H9 (cell line): ENCODE results near the gene SET. TPM values are rescaled to one million over a fixed set of nuclear protein-coding genes. Genes with fewer than 3 reads are reported as not detected.

Experiments
- DNase-seq: peaks from one replicate; pipeline ENCODE4 v3.0.0-alpha.2; 2017
- H2AFZ ChIP-seq: one replicate; pipeline ENCODE4 v1.6.1; 2013; ENCODE audit warnings: mild to moderate bottlenecking, low read length, control low read depth, moderate library complexity
- H2AK5ac ChIP-seq: 2 replicates; pipeline ENCODE4 v1.6.1; 2013; ENCODE audit warnings: low read length, control low read depth, mixed read lengths; ENCODE audit not compliant: insufficient read length
- H2BK120ac ChIP-seq: one replicate; pipeline ENCODE4 v1.6.1; 2013; ENCODE audit warnings: low read depth, mild to moderate bottlenecking, low read length, control low read depth, inconsistent platforms; ENCODE audit not compliant: poor library complexity, severe bottlenecking
- H2BK12ac ChIP-seq: 2 replicates; pipeline ENCODE4 v1.6.1; 2013; ENCODE audit warnings: low read length, control low read depth, mixed read lengths, low read depth; ENCODE audit not compliant: insufficient read length
- H2BK15ac ChIP-seq: 2 replicates; pipeline ENCODE4 v1.6.1; 2013; ENCODE audit warnings: low read depth, low read length, control low read depth
- H2BK20ac ChIP-seq: one replicate; pipeline ENCODE4 v1.6.1; 2013; ENCODE audit warnings: low read depth, mild to moderate bottlenecking, low read length, control low read depth, inconsistent platforms; ENCODE audit not compliant: poor library complexity, severe bottlenecking
- H2BK5ac ChIP-seq: 2 replicates; pipeline ENCODE4 v1.6.1; 2013; ENCODE audit warnings: low read length, control low read depth, mixed read lengths; ENCODE audit not compliant: insufficient read length
- H3K14ac ChIP-seq: 2 replicates; pipeline ENCODE4 v1.6.1; 2013; ENCODE audit warnings: low read length, control low read depth; ENCODE audit not compliant: insufficient read depth
- H3K18ac ChIP-seq: 2 replicates; pipeline ENCODE4 v1.6.1; 2013; ENCODE audit warnings: low read depth, mild to moderate bottlenecking, mixed read lengths, low read length, control low read depth; ENCODE audit not compliant: insufficient read length
- H3K23ac ChIP-seq: 2 replicates; pipeline ENCODE4 v1.6.1; 2013; ENCODE audit warnings: low read length, control low read depth, mixed read lengths, low read depth; ENCODE audit not compliant: insufficient read length
- H3K23me2 ChIP-seq: 2 replicates; pipeline ENCODE4 v1.6.1; 2013; ENCODE audit warnings: low read depth, mild to moderate bottlenecking, mixed read lengths, low read length, control low read depth; ENCODE audit not compliant: insufficient read length, poor library complexity, severe bottlenecking
- H3K27ac ChIP-seq: 2 replicates; pipeline ENCODE4 v1.5.1; 2013; ENCODE audit warnings: low read length, control low read depth, mixed read lengths, low read depth; ENCODE audit not compliant: insufficient read length
- H3K27me3 ChIP-seq: 2 replicates; pipeline ENCODE4 v1.6.1; 2013; ENCODE audit warnings: low read length, control low read depth, inconsistent platforms; ENCODE audit not compliant: insufficient read depth
- H3K4ac ChIP-seq: 2 replicates; pipeline ENCODE4 v1.6.1; 2013; ENCODE audit warnings: low read depth, mild to moderate bottlenecking, control low read depth, inconsistent platforms, low read length, moderate library complexity
- H3K4me1 ChIP-seq: 2 replicates; pipeline ENCODE4 v1.6.1; 2013; ENCODE audit warnings: low read length, control low read depth, inconsistent platforms; ENCODE audit not compliant: insufficient read depth
- H3K4me2 ChIP-seq: 2 replicates; pipeline ENCODE4 v1.6.1; 2013; ENCODE audit warnings: low read length, control low read depth, mixed read lengths; ENCODE audit not compliant: insufficient read length, insufficient read depth
- H3K56ac ChIP-seq: 2 replicates; pipeline ENCODE4 v1.6.1; 2013; ENCODE audit warnings: low read depth, mild to moderate bottlenecking, mixed read lengths, low read length, control low read depth; ENCODE audit not compliant: insufficient read length
- H3K79me1 ChIP-seq: 2 replicates; pipeline ENCODE4 v1.6.1; 2013; ENCODE audit warnings: low read depth, mild to moderate bottlenecking, moderate library complexity, low read length, control low read depth, inconsistent platforms; ENCODE audit not compliant: insufficient read depth, poor library complexity, severe bottlenecking
- H3K79me2 ChIP-seq: 2 replicates; pipeline ENCODE4 v1.6.1; 2013; ENCODE audit warnings: low read length, control low read depth, inconsistent platforms; ENCODE audit not compliant: insufficient read depth
- H3K9ac ChIP-seq: 2 replicates; pipeline ENCODE4 v1.6.1; 2013; ENCODE audit warnings: low read length, control low read depth, mixed read lengths; ENCODE audit not compliant: insufficient read length; ENCODE audit errors: extremely low read depth
- H3K9me3 ChIP-seq: one replicate; pipeline ENCODE4 v1.6.1; 2013; ENCODE audit warnings: low read depth, low read length, inconsistent platforms; ENCODE audit not compliant: control insufficient read depth
- H3T11ph ChIP-seq: one replicate; pipeline ENCODE4 v1.6.1; 2013; ENCODE audit warnings: mild to moderate bottlenecking, low read length, control low read depth, inconsistent platforms
- H4K20me1 ChIP-seq: one replicate; pipeline ENCODE4 v1.6.1; 2013; ENCODE audit not compliant: control insufficient read depth, insufficient read length, insufficient read depth
- H4K5ac ChIP-seq: 2 replicates; pipeline ENCODE4 v1.6.1; 2013; ENCODE audit warnings: low read depth, mild to moderate bottlenecking, mixed read lengths, low read length, control low read depth; ENCODE audit not compliant: insufficient read length
- H4K8ac ChIP-seq: replicated peaks from 2 replicates; pipeline ENCODE4 v1.6.1; 2013; ENCODE audit warnings: low read length, control low read depth, mixed read lengths, low read depth; ENCODE audit not compliant: insufficient read length
- H4K91ac ChIP-seq: 2 replicates; pipeline ENCODE4 v1.6.1; 2013; ENCODE audit warnings: low read depth, mild to moderate bottlenecking, moderate library complexity, mixed read lengths, low read length, control low read depth; ENCODE audit not compliant: insufficient read length
- H3K27ac Mint-ChIP-seq, 3 experiments: 2 replicates in 2 of 3; 3 replicates in 1 of 3; pipeline ENCODE4 v1.8.0; 2020 to 2021; ENCODE audit warnings: mixed read lengths in 3 of 3, mild to moderate bottlenecking in 1 of 3, moderate library complexity in 1 of 3
- H3K27me3 Mint-ChIP-seq: 2 replicates; pipeline ENCODE4 v1.8.0; 2021; ENCODE audit warnings: low read depth, mild to moderate bottlenecking, moderate library complexity, mixed read lengths
- H3K36me3 Mint-ChIP-seq, 3 experiments: 2 replicates in 2 of 3; 3 replicates in 1 of 3; pipeline ENCODE4 v1.8.0; 2020 to 2021; ENCODE audit warnings: low read depth in 3 of 3, mixed read lengths in 3 of 3; ENCODE audit not compliant: insufficient read depth in 1 of 3
- H3K4me1 Mint-ChIP-seq, 2 experiments: 2 replicates each; pipeline ENCODE4 v1.8.0; 2020; ENCODE audit warnings: mixed read lengths in 2 of 2
- H3K4me3 Mint-ChIP-seq, 2 experiments: 2 replicates in 1 of 2; 3 replicates in 1 of 2; pipeline ENCODE4 v1.8.0; 2020 to 2021; ENCODE audit warnings: mild to moderate bottlenecking in 2 of 2, mixed read lengths in 2 of 2, moderate library complexity in 1 of 2
- H3K9me3 Mint-ChIP-seq, 2 experiments: 2 replicates in 1 of 2; 3 replicates in 1 of 2; pipeline ENCODE4 v1.8.0; 2020; ENCODE audit warnings: mild to moderate bottlenecking in 2 of 2, mixed read lengths in 2 of 2, moderate library complexity in 1 of 2
- CTCF ChIP-seq: fragments of 200-600 bp; sonication (generic); conservative IDR thresholded peaks from 3 replicates; pipeline ENCODE4 v1.8.0; 2021; ENCODE audit warnings: antibody characterized with exemption, mild to moderate bottlenecking
- WGBS: extraction: QIAGEN DNeasy Blood & Tissue Kit; methylation state at CpG from one replicate; pipeline ENCODE4 v1.1.7; 2013; ENCODE audit warnings: missing lambda C conversion rate, low lambda C conversion rate, mixed read lengths; ENCODE audit not compliant: insufficient read length; ENCODE audit errors: extremely low coverage; 5-methylcytosine and 5-hydroxymethylcytosine counted together
- total RNA-seq: library from RNA; stranded (reverse); gene quantifications from 2 replicates; pipeline ENCODE4 v1.2.1, GENCODE V29; 2021

SET gene
- total RNA-seq, 1 experiment from 2014 or later: 1,148 TPM

- Histone ChIP-seq H3K18ac (no peak overlapping the region), H3K14ac (no peak overlapping the region), H3K4ac (no peak overlapping the region), H2BK5ac (no peak overlapping the region), H3K23ac (no peak overlapping the region), H2BK120ac (no peak overlapping the region), H3K23me2 (no peaks in the 10 kb centered on the region), H2AFZ (no peak overlapping the region), H2BK15ac (no peak overlapping the region), H2BK12ac (no peak overlapping the region), H3T11ph (no peak overlapping the region), H4K8ac (no peak overlapping the region), H3K4me1 (no peaks in the 10 kb centered on the region), H3K79me1 (no peaks in the 10 kb centered on the region), H4K91ac (no peak overlapping the region), H3K27ac (no peak overlapping the region), H3K9me3 (no peaks in the 10 kb centered on the region), H2BK20ac (no peak overlapping the region), H3K4me2 (no peak overlapping the region), H4K5ac (no peak overlapping the region), H3K79me2 (no peaks in the 10 kb centered on the region), H3K27me3 (no peaks in the 10 kb centered on the region), H3K56ac (no peak overlapping the region), H2AK5ac (no peak overlapping the region), H4K20me1 (no peaks in the 10 kb centered on the region), H3K9ac (no peak overlapping the region)
- no CpG with 5 or more reads among the region's 10 CpGs for WGBS
- Mint-ChIP-seq H3K9me3 (peaks cover 0 to 5% of the 10 kb centered on the region in 2 experiments; a peak in 3 of 5 replicates), H3K4me1 (0 out of 4 replicates have a peak, but pooled peaks cover 0 to 3% of the 10 kb centered on the region in 2 experiments), H3K4me3 (no peak overlapping the region), H3K27me3 (no peaks in the 10 kb centered on the region), H3K36me3 (peaks cover 0 to 9% (median 0%) of the 10 kb centered on the region in 3 experiments; a peak in 4 of 7 replicates), H3K27ac (no peak overlapping the region)
- TF ChIP-seq CTCF: no peak
- DNase-seq: no peak
These were observed 11.2 kb upstream of the SET start for GRCh38 chr9:128677794-128678193.
